ENCODE results near the gene GATAD2B. TPM values are rescaled to one million over a fixed set of nuclear protein-coding genes. Genes with fewer than 3 reads are reported as not detected.

The GATAD2B gene
- polyA plus RNA-seq (2011; rRNA removed): 3.6 and 4.4 TPM in 2 replicates
- 12.6 and 19.0 TPM in 2 replicates for polyA minus RNA-seq (2011; rRNA and poly(A)+ RNA removed)

GRCh38 chr1:153922972-153923925 lies at the start of gene GATAD2B:
Gene GATAD2B (minus strand): TSS chr1:153922972. CDS start chr1:153828347, 94,625 bp downstream.
- ChIA-PET POLR2A (interaction anchor here (0.6 to 1.0 kb wide), 2 partner anchors 15 to 39 kb away, joined by 6 read pairs; no protein-coding TSS in a partner anchor), CTCF (interaction anchor here (0.9 to 2.0 kb wide), 7 partner anchors 11 to 58 kb away, joined by 3 to 13 read pairs (median 4); partner anchors contain the start of gene DENND4B)
- Histone ChIP-seq H3K27me3 (ENCODE audit: control insufficient read depth, insufficient read depth, low read length) (no peaks in the 10 kb centered on the region), H3K36me3 (ENCODE audit: control insufficient read depth, insufficient read depth, low read length) (no peaks in the 10 kb centered on the region; the same call in 1 of the 2 replicates), H3K4me3 (ENCODE audit: low read depth, low read length) (peak within 1 kb of the TSS; percentile 76)
- peak; percentile 98 for DNase-seq (ENCODE audit: low read depth)
- no peak for TF ChIP-seq CTCF (IDR thresholded peaks at IDR 0.05; ENCODE audit: insufficient read depth, low read depth, low read length)

GRCh38 chr1:153970346-153970745 lies 47.6 kb upstream of the GATAD2B start:
- Histone ChIP-seq H3K27me3 (ENCODE audit: control insufficient read depth, insufficient read depth, low read length) (no peaks in the 10 kb centered on the region), H3K36me3 (ENCODE audit: control insufficient read depth, insufficient read depth, low read length) (peaks cover 5% of the 10 kb centered on the region), H3K4me3 (ENCODE audit: low read depth, low read length) (no peak overlapping the region)
- no peak for DNase-seq (ENCODE audit: low read depth)
- no peak for TF ChIP-seq CTCF (IDR thresholded peaks at IDR 0.05; ENCODE audit: insufficient read depth, low read depth, low read length)
- ChIA-PET CTCF (no interaction called here), POLR2A (no interaction called here)

- no peak for TF ChIP-seq CTCF (IDR thresholded peaks at IDR 0.05; ENCODE audit: insufficient read depth, low read depth, low read length)
- no peak for DNase-seq (ENCODE audit: low read depth)
- Histone ChIP-seq H3K36me3 (ENCODE audit: control insufficient read depth, insufficient read depth, low read length) (peaks cover 3% of the 10 kb centered on the region), H3K27me3 (ENCODE audit: control insufficient read depth, insufficient read depth, low read length) (no peaks in the 10 kb centered on the region), H3K4me3 (ENCODE audit: low read depth, low read length) (no peak overlapping the region)
- ChIA-PET POLR2A (interaction anchor here (0.5 kb wide), 1 partner anchor 8 kb away, joined by 3 read pairs; the partner anchor contains the start of gene JTB), CTCF (interaction anchor here (0.6 to 3.8 kb wide), 6 partner anchors 9 to 172 kb away, joined by 3 to 26 read pairs (median 8); partner anchors contain the start of genes DENND4B, JTB and RAB13)
Observed at GRCh38 chr1:153968972-153969371, 46.2 kb upstream of the GATAD2B start.

GRCh38 chr1:153968408-153968807 lies 45.6 kb upstream of the GATAD2B start:
- CTCF ChIA-PET: interaction anchor here (0.6 to 3.8 kb wide), 8 partner anchors 7 to 176 kb away, joined by 3 to 26 read pairs (median 8); partner anchors contain the start of genes DENND4B, JTB and RAB13
- Histone ChIP-seq H3K27me3 (ENCODE audit: control insufficient read depth, insufficient read depth, low read length) (no peaks in the 10 kb centered on the region), H3K4me3 (ENCODE audit: low read depth, low read length) (peak overlapping the region; percentile 53), H3K36me3 (ENCODE audit: control insufficient read depth, insufficient read depth, low read length) (no peaks in the 10 kb centered on the region)
- POLR2A ChIA-PET: interaction anchor here (1.6 kb wide), 1 partner anchor 22 kb away, joined by 6 read pairs; the partner anchor contains the start of gene RPS27
- TF ChIP-seq CTCF (IDR thresholded peaks at IDR 0.05; ENCODE audit: insufficient read depth, low read depth, low read length): no peak
- no peak for DNase-seq (ENCODE audit: low read depth)

GRCh38 chr1:153968000-153968363 lies 45.2 kb upstream of the GATAD2B start:
- no peak for TF ChIP-seq CTCF (IDR thresholded peaks at IDR 0.05; ENCODE audit: insufficient read depth, low read depth, low read length)
- Histone ChIP-seq H3K36me3 (ENCODE audit: control insufficient read depth, insufficient read depth, low read length) (no peaks in the 10 kb centered on the region), H3K27me3 (ENCODE audit: control insufficient read depth, insufficient read depth, low read length) (no peaks in the 10 kb centered on the region), H3K4me3 (ENCODE audit: low read depth, low read length) (peak overlapping the region; percentile 53)
- ChIA-PET POLR2A (interaction anchor here (0.5 to 1.9 kb wide), 3 partner anchors 10 to 58 kb away, joined by 5 to 17 read pairs (median 6); partner anchors contain the start of genes JTB and RPS27), CTCF (interaction anchor here (0.7 to 3.8 kb wide), 12 partner anchors 8 to 296 kb away, joined by 3 to 26 read pairs (median 4); partner anchors contain the start of genes DENND4B, JTB, RAB13 and RPS27)
- DNase-seq (ENCODE audit: low read depth): no peak

All from BJ (cell line).